ENCODE results near the gene QSER1.
"Not testable (repeated sequence)": the region's sequence is repeated elsewhere in the genome, so short reads cannot be mapped to it uniquely, and the experiment has no call there.

The QSER1 gene

GRCh38 chr11:32935462-32936029, 42.9 kb downstream of the QSER1 start:
- DNase-seq, result no peak

GRCh38 chr11:32936178-32936577, 43.6 kb downstream of the QSER1 start:
- not testable (repeated sequence) for DNase-seq

GRCh38 chr11:32937283-32937682, 44.7 kb downstream of the QSER1 start:
- DNase-seq, result not testable (repeated sequence)

GRCh38 chr11:32939046-32939445, 46.4 kb downstream of the QSER1 start:
- DNase-seq, result no peak

GRCh38 chr11:32939866-32940265, 47.3 kb downstream of the QSER1 start:
- DNase-seq, result no peak

GRCh38 chr11:32940865-32941264, 48.3 kb downstream of the QSER1 start:
- DNase-seq, result no peak

GRCh38 chr11:32947978-32948377, 55.4 kb downstream of the QSER1 start:
- DNase-seq, result no peak

- no peak for DNase-seq
Measured at GRCh38 chr11:32949739-32950138, 57.1 kb downstream of the QSER1 start.

- no peak for DNase-seq
Measured at GRCh38 chr11:32952421-32952820, 59.8 kb downstream of the QSER1 start.

- DNase-seq, result no peak
Measured at GRCh38 chr11:32953700-32954099, 61.1 kb downstream of the QSER1 start.

- peak in 2 of 3 experiments; percentile 67 to 74 for DNase-seq
Measured at GRCh38 chr11:32960553-32961164, 68.0 kb downstream of the QSER1 start.

GRCh38 chr11:32962016-32962415, 69.4 kb downstream of the QSER1 start:
- DNase-seq, result no peak

- DNase-seq, result no peak
Measured at GRCh38 chr11:32963721-32964120, 71.1 kb downstream of the QSER1 start.

GRCh38 chr11:32968541-32968940, 75.9 kb downstream of the QSER1 start:
- DNase-seq, result no peak

- not testable (repeated sequence) for DNase-seq
Measured at GRCh38 chr11:32972233-32972632, 79.6 kb downstream of the QSER1 start.

GRCh38 chr11:32972781-32973180, 80.2 kb downstream of the QSER1 start:
- no peak for DNase-seq

- DNase-seq, result no peak
Measured at GRCh38 chr11:32982626-32983025, 90.0 kb downstream of the QSER1 start.

- no peak for DNase-seq
Measured at GRCh38 chr11:32983506-32983905, 90.9 kb downstream of the QSER1 start.

- no peak for DNase-seq
Measured at GRCh38 chr11:32985600-32985999, 93.0 kb downstream of the QSER1 start.

- no peak for DNase-seq
Measured at GRCh38 chr11:32987851-32988250, 95.2 kb downstream of the QSER1 start.

GRCh38 chr11:32990481-32990880, 97.9 kb downstream of the QSER1 start:
- DNase-seq, result no peak

- DNase-seq, result no peak
Measured at GRCh38 chr11:32991427-32991826, 98.8 kb downstream of the QSER1 start.

GRCh38 chr11:32991898-32992297, 99.3 kb downstream of the QSER1 start:
- no peak for DNase-seq

- DNase-seq, result no peak
Measured at GRCh38 chr11:33000181-33000580, 107.6 kb downstream of the QSER1 start.

GRCh38 chr11:33001281-33001680, 108.7 kb downstream of the QSER1 start:
- DNase-seq, result no peak

Data from NCI-H1417 (cell line).